Neuronal stem cell (in vitro differentiated cells): ENCODE results near the gene ACBD6.
A peak's percentile ranks its signal among the peaks of the same experiment; 100 is the strongest.

Experiments
- DNase-seq: peaks from one replicate; pipeline ENCODE4 v3.0.0-alpha.2; 2013; ENCODE audit warnings: low spot score
- H2AFZ ChIP-seq: one replicate; pipeline ENCODE4 v1.6.1; 2013; ENCODE audit warnings: mild to moderate bottlenecking, low read length, inconsistent platforms
- H2AK5ac ChIP-seq: 2 replicates; pipeline ENCODE4 v1.6.1; 2013; ENCODE audit warnings: low read depth, mild to moderate bottlenecking, inconsistent platforms, low read length, moderate library complexity, mixed read lengths
- H2BK120ac ChIP-seq: 2 replicates; pipeline ENCODE4 v1.6.1; 2013; ENCODE audit warnings: low read depth, mild to moderate bottlenecking, inconsistent platforms, low read length, moderate library complexity, mixed read lengths
- H2BK12ac ChIP-seq: one replicate; pipeline ENCODE4 v1.6.1; 2013; ENCODE audit warnings: low read length, inconsistent platforms
- H2BK15ac ChIP-seq: 2 replicates; pipeline ENCODE4 v1.6.1; 2013; ENCODE audit warnings: mild to moderate bottlenecking, low read length, inconsistent platforms, mixed read lengths
- H2BK5ac ChIP-seq: one replicate; pipeline ENCODE4 v1.6.1; 2013; ENCODE audit warnings: inconsistent platforms, mild to moderate bottlenecking, low read length, moderate library complexity
- H3K14ac ChIP-seq: one replicate; pipeline ENCODE4 v1.6.1; 2013; ENCODE audit warnings: low read length, inconsistent platforms
- H3K18ac ChIP-seq: 2 replicates; pipeline ENCODE4 v1.6.1; 2013; ENCODE audit warnings: low read length, inconsistent platforms
- H3K23ac ChIP-seq: 2 replicates; pipeline ENCODE4 v1.6.1; 2013; ENCODE audit warnings: low read depth, mild to moderate bottlenecking, mixed read lengths, low read length, inconsistent platforms; ENCODE audit not compliant: poor library complexity
- H3K27ac ChIP-seq: replicated peaks from 3 replicates; pipeline ENCODE4 v1.5.1; 2013; ENCODE audit warnings: low read length, inconsistent platforms
- H3K27me3 ChIP-seq, 3 experiments: 2 replicates each; pipeline ENCODE4 v1.6.1; 2013; ENCODE audit warnings: low read length in 3 of 3, mild to moderate bottlenecking in 2 of 3, inconsistent platforms in 1 of 3, low read depth in 1 of 3, mixed read lengths in 1 of 3, moderate library complexity in 1 of 3; ENCODE audit not compliant: control insufficient read depth in 3 of 3, insufficient read depth in 3 of 3
- H3K36me3 ChIP-seq, 2 donors: replicated peaks in 1 of 2; 2 replicates each; pipeline ENCODE4 v1.6.1; 2013; ENCODE audit warnings: low read length in 2 of 2; ENCODE audit not compliant: control insufficient read depth in 2 of 2, insufficient read depth in 2 of 2
- H3K4ac ChIP-seq: 2 replicates; pipeline ENCODE4 v1.6.1; 2013; ENCODE audit warnings: inconsistent platforms, mild to moderate bottlenecking, low read length, moderate library complexity
- H3K4me1 ChIP-seq, 2 donors: 1 replicate in 1 of 2; 2 replicates in 1 of 2; pipeline ENCODE4 v1.6.1; 2013; ENCODE audit warnings: low read length in 2 of 2, low read depth in 1 of 2; ENCODE audit not compliant: control insufficient read depth in 2 of 2, insufficient read depth in 1 of 2
- H3K4me2 ChIP-seq: one replicate; pipeline ENCODE4 v1.6.1; 2013; ENCODE audit warnings: mild to moderate bottlenecking, low read length, inconsistent platforms; ENCODE audit not compliant: insufficient read depth, poor library complexity, severe bottlenecking
- H3K4me3 ChIP-seq, 2 donors: 2 replicates each; pipeline ENCODE4 v1.5.1; 2013; ENCODE audit warnings: low read length in 2 of 2, mild to moderate bottlenecking in 2 of 2, inconsistent platforms in 1 of 2, moderate library complexity in 1 of 2
- H3K79me1 ChIP-seq: one replicate; pipeline ENCODE4 v1.6.1; 2013; ENCODE audit warnings: low read depth, mild to moderate bottlenecking, inconsistent platforms, low read length, moderate library complexity
- H3K9ac ChIP-seq: one replicate; pipeline ENCODE4 v1.6.1; 2013; ENCODE audit warnings: mild to moderate bottlenecking, low read depth, low read length, inconsistent platforms; ENCODE audit not compliant: poor library complexity
- H3K9me3 ChIP-seq, 2 donors: replicated peaks in 1 of 2; 2 replicates each; pipeline versions ENCODE3 to v1.6.1; 2013; ENCODE audit warnings: low read length in 2 of 2, mild to moderate bottlenecking in 2 of 2, inconsistent platforms in 1 of 2, low read depth in 1 of 2, mixed read lengths in 1 of 2, moderate library complexity in 1 of 2; ENCODE audit not compliant: control insufficient read depth in 2 of 2, insufficient read depth in 1 of 2
- H4K8ac ChIP-seq: one replicate; pipeline ENCODE4 v1.6.1; 2013; ENCODE audit warnings: low read depth, mild to moderate bottlenecking, inconsistent platforms, low read length, moderate library complexity
- H4K91ac ChIP-seq: one replicate; pipeline ENCODE4 v1.6.1; 2013; ENCODE audit warnings: low read length, low read depth, mild to moderate bottlenecking, inconsistent platforms; ENCODE audit not compliant: poor library complexity
- WGBS, 2 donors: extraction: QIAGEN DNeasy Blood & Tissue Kit; methylation state at CpG; one replicate each; pipeline ENCODE4 v1.1.7; 2013; ENCODE audit warnings: missing lambda C conversion rate in 2 of 2, mixed read lengths in 1 of 2; ENCODE audit not compliant: insufficient read length in 2 of 2, insufficient replicate concordance in 1 of 2; ENCODE audit errors: extremely low coverage in 2 of 2; 5-methylcytosine and 5-hydroxymethylcytosine counted together

The ACBD6 gene

GRCh38 chr1:180280617-180281016, 221.8 kb downstream of the ACBD6 start:
- H4K8ac ChIP-seq = no peak overlapping the region
- H2AK5ac ChIP-seq = no peak overlapping the region
- H3K14ac ChIP-seq = no peak overlapping the region
- H3K23ac ChIP-seq = no peak overlapping the region
- H4K91ac ChIP-seq = no peak overlapping the region
- H3K18ac ChIP-seq = no peak overlapping the region
- WGBS, 2 donors = no CpG with 5 or more reads among the region's 2 CpGs
- H3K36me3 ChIP-seq = peaks cover 0 to 65% of the 10 kb centered on the region in 2 donors
- H2BK15ac ChIP-seq = no peak overlapping the region
- H2BK12ac ChIP-seq = no peak overlapping the region
- H3K79me1 ChIP-seq = no peaks in the 10 kb centered on the region
- H3K4me1 ChIP-seq = peaks cover 0 to 8% of the 10 kb centered on the region in 2 donors
- peaks cover 0 to 2% of the 10 kb centered on the region in 2 donors for H3K9me3 ChIP-seq
- no peaks in the 10 kb centered on the region for H3K27me3 ChIP-seq
- no peak overlapping the region for H3K9ac ChIP-seq
- no peak overlapping the region for H2AFZ ChIP-seq
- H2BK5ac ChIP-seq = no peak overlapping the region
- no peak overlapping the region for H3K4me3 ChIP-seq
- H3K4ac ChIP-seq = no peak overlapping the region
- no peak for DNase-seq
- no peak overlapping the region for H2BK120ac ChIP-seq
- no peak overlapping the region for H3K27ac ChIP-seq
- H3K4me2 ChIP-seq = no peak overlapping the region

- H2BK15ac ChIP-seq = no peak overlapping the region
- H3K79me1 ChIP-seq = no peaks in the 10 kb centered on the region
- H3K9me3 ChIP-seq = peaks cover 0 to 3% of the 10 kb centered on the region in 2 donors
- H3K4me3 ChIP-seq = no peak overlapping the region
- no peak overlapping the region for H4K91ac ChIP-seq
- H3K18ac ChIP-seq = no peak overlapping the region
- peaks cover 0 to 66% of the 10 kb centered on the region in 2 donors for H3K36me3 ChIP-seq
- no CpG with 5 or more reads among the region's 1 CpG for WGBS, 2 donors
- H3K4me1 ChIP-seq = peaks cover 0 to 8% of the 10 kb centered on the region in 2 donors
- H2BK12ac ChIP-seq = no peak overlapping the region
- H3K27ac ChIP-seq = no peak overlapping the region
- H3K4ac ChIP-seq = no peak overlapping the region
- H2AK5ac ChIP-seq = no peak overlapping the region
- H2AFZ ChIP-seq = no peak overlapping the region
- H2BK5ac ChIP-seq = no peak overlapping the region
- no peaks in the 10 kb centered on the region for H3K27me3 ChIP-seq
- no peak overlapping the region for H3K14ac ChIP-seq
- DNase-seq = no peak
- H4K8ac ChIP-seq = no peak overlapping the region
- H3K4me2 ChIP-seq = no peak overlapping the region
- no peak overlapping the region for H3K23ac ChIP-seq
- no peak overlapping the region for H3K9ac ChIP-seq
- H2BK120ac ChIP-seq = no peak overlapping the region
Observed at GRCh38 chr1:180279651-180280050, 222.7 kb downstream of the ACBD6 start.

- DNase-seq = no peak
- H3K9me3 ChIP-seq = peaks cover 0 to 3% of the 10 kb centered on the region in 2 donors
- H3K27ac ChIP-seq = no peak overlapping the region
- no peak overlapping the region for H2BK5ac ChIP-seq
- H2AK5ac ChIP-seq = no peak overlapping the region
- H4K8ac ChIP-seq = peak overlapping the region; percentile 24
- H4K91ac ChIP-seq = no peak overlapping the region
- H3K4ac ChIP-seq = no peak overlapping the region
- no peak overlapping the region for H3K9ac ChIP-seq
- H2BK15ac ChIP-seq = no peak overlapping the region
- H2BK12ac ChIP-seq = no peak overlapping the region
- no peak overlapping the region for H3K18ac ChIP-seq
- H3K27me3 ChIP-seq = no peaks in the 10 kb centered on the region
- H3K23ac ChIP-seq = no peak overlapping the region
- peaks cover 2 to 70% of the 10 kb centered on the region in 2 donors for H3K36me3 ChIP-seq
- no peak overlapping the region for H2BK120ac ChIP-seq
- no peaks in the 10 kb centered on the region for H3K79me1 ChIP-seq
- no CpG with 5 or more reads among the region's 9 CpGs for WGBS, 2 donors
- no peak overlapping the region for H3K4me2 ChIP-seq
- H3K14ac ChIP-seq = no peak overlapping the region
- H3K4me3 ChIP-seq = no peak overlapping the region
- peaks cover 0 to 8% of the 10 kb centered on the region in 2 donors for H3K4me1 ChIP-seq
- no peak overlapping the region for H2AFZ ChIP-seq
Observed at GRCh38 chr1:180278596-180279395, 223.6 kb downstream of the ACBD6 start.

- no peaks in the 10 kb centered on the region for H3K79me1 ChIP-seq
- no peak overlapping the region for H3K14ac ChIP-seq
- no peak overlapping the region for H3K4me2 ChIP-seq
- H3K9me3 ChIP-seq = peaks cover 0 to 3% of the 10 kb centered on the region in 2 donors
- H3K27ac ChIP-seq = no peak overlapping the region
- WGBS, 2 donors = no CpG with 5 or more reads among the region's 2 CpGs
- peaks cover 4 to 70% of the 10 kb centered on the region in 2 donors for H3K36me3 ChIP-seq
- no peaks in the 10 kb centered on the region for H3K27me3 ChIP-seq
- DNase-seq = no peak
- H3K4ac ChIP-seq = no peak overlapping the region
- no peak overlapping the region for H3K18ac ChIP-seq
- H2BK120ac ChIP-seq = no peak overlapping the region
- H2BK15ac ChIP-seq = no peak overlapping the region
- H2BK12ac ChIP-seq = no peak overlapping the region
- no peak overlapping the region for H4K8ac ChIP-seq
- no peak overlapping the region for H3K23ac ChIP-seq
- H2AK5ac ChIP-seq = no peak overlapping the region
- H3K4me1 ChIP-seq = peaks cover 0 to 8% of the 10 kb centered on the region in 2 donors
- no peak overlapping the region for H4K91ac ChIP-seq
- H2BK5ac ChIP-seq = no peak overlapping the region
- no peak overlapping the region for H3K4me3 ChIP-seq
- no peak overlapping the region for H3K9ac ChIP-seq
- H2AFZ ChIP-seq = no peak overlapping the region
Observed at GRCh38 chr1:180278194-180278515, 224.2 kb downstream of the ACBD6 start.
